Sigmoid colon (tissue), 4 donors: ENCODE data around the gene COL6A2.

Source experiments
- CTCF ChIP-seq, 4 experiments: fragments of 450-650 bp in 3 of 4; fragments of 200-600 bp in 1 of 4; IDR thresholded peaks; one replicate each; pipeline ENCODE4 v1.5.1; 2016 to 2019; ENCODE audit warnings: antibody characterized with exemption in 4 of 4, mild to moderate bottlenecking in 3 of 4, moderate library complexity in 2 of 4
- EP300 ChIP-seq, 4 donors: sonication (generic); formaldehyde crosslinking; IDR thresholded peaks; one replicate each; pipeline ENCODE4 v1.6.1; 2017; ENCODE audit warnings: antibody characterized with exemption in 4 of 4
- POLR2A ChIP-seq, 2 donors: fragments of 450-650 bp; IDR thresholded peaks; one replicate each; pipeline ENCODE4 v1.6.1; 2016; ENCODE audit warnings: antibody characterized with exemption in 2 of 2, mild to moderate bottlenecking in 2 of 2, moderate library complexity in 2 of 2

GRCh38 chr21:46058431-46059145, 39.3 kb upstream of the COL6A2 start:
- TF ChIP-seq POLR2A (IDR thresholded peaks at IDR 0.05) (no peak), EP300 (IDR thresholded peaks at IDR 0.05) (no peak), CTCF (IDR thresholded peaks at IDR 0.05) (no peak)
